ENCODE results near the gene MED14.

DNA sequence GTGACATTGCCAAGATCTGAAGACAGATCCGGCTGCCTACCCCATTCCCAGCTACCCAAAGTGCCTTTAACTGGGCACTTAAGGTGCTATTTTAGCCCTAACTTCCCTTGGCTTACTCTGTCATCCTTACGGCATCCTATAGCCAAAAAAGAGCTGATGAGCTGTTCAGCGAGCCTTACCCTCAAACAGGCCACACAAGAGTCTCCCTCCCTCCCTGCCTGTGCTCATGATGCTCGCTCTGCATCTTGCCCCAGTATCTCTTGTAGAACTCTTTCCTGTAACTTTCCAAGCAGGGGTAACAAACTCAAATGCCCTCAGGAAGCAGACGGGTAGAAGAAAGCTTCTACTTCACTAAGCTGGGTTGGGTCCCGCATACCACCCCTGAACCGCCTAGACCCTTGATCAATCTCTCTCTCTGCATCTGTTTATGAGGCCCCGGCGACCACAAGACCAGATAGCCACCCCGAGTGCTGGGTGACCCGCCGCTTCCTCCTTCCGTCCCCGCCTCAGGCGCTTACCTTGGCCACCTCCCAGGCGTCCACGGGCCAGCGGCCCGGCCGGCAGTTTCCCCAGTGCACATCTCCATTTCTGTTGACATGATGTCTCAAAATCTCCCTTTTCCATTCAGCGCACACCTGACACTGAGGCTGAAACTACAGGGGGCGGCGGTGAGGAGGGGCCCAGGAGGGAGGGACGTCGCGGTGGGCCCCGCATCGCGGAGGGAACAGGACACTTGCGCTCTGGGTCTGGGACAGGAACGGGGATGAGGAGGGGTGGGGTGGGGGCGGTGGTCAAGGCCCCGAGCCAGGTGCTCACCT is 88.6 kb downstream of the MED14 start:
- TF ChIP-seq, protein P1, sequence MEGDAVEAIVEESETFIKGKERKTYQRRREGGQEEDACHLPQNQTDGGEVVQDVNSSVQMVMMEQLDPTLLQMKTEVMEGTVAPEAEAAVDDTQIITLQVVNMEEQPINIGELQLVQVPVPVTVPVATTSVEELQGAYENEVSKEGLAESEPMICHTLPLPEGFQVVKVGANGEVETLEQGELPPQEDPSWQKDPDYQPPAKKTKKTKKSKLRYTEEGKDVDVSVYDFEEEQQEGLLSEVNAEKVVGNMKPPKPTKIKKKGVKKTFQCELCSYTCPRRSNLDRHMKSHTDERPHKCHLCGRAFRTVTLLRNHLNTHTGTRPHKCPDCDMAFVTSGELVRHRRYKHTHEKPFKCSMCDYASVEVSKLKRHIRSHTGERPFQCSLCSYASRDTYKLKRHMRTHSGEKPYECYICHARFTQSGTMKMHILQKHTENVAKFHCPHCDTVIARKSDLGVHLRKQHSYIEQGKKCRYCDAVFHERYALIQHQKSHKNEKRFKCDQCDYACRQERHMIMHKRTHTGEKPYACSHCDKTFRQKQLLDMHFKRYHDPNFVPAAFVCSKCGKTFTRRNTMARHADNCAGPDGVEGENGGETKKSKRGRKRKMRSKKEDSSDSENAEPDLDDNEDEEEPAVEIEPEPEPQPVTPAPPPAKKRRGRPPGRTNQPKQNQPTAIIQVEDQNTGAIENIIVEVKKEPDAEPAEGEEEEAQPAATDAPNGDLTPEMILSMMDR (IDR thresholded peaks at IDR 0.05), result no peak
- TF ChIP-seq POLR2A (IDR thresholded peaks at IDR 0.05), result no peak
